H1 (cell line): ENCODE data around the gene MAPKAP1.

Source experiments
- ATF2 ChIP-seq: IDR thresholded peaks from 2 replicates; pipeline ENCODE4 v1.6.1; 2012; ENCODE audit warnings: low read length, inconsistent platforms
- CHD1 ChIP-seq: IDR thresholded peaks from 2 replicates; pipeline ENCODE4 v1.6.1; 2012; ENCODE audit warnings: low read depth, low read length, improper control_type of control experiment
- CTCF ChIP-seq, 3 experiments: IDR thresholded peaks; 1 replicate in 2 of 3; 2 replicates in 1 of 3; pipeline versions ENCODE4 v1.5.1 to v1.6.1; 2011; ENCODE audit warnings: low read length in 3 of 3, mild to moderate bottlenecking in 3 of 3, inconsistent platforms in 2 of 3, low read depth in 1 of 3, moderate library complexity in 1 of 3; ENCODE audit not compliant: insufficient read depth in 1 of 3; ENCODE audit errors: control extremely low read depth in 1 of 3
- E2F6 ChIP-seq: IDR thresholded peaks from 2 replicates; pipeline ENCODE4 v1.6.1; 2012; ENCODE audit warnings: inconsistent platforms
- POLR2A ChIP-seq, 2 experiments: IDR thresholded peaks; 1 replicate in 1 of 2; 2 replicates in 1 of 2; pipeline ENCODE4 v1.6.1; 2011; ENCODE audit warnings: low read depth in 2 of 2, low read length in 2 of 2, mild to moderate bottlenecking in 2 of 2; ENCODE audit errors: control extremely low read depth in 1 of 2
- RNF2 ChIP-seq: fragments of 200-900, 300-1000 bp; sonication (generic); IDR thresholded peaks from 2 replicates; pipeline ENCODE4 v1.7.1; 2016; ENCODE audit warnings: borderline replicate concordance, low read depth, mild to moderate bottlenecking, antibody characterized with exemption, low read length; ENCODE audit not compliant: poor library complexity, severe bottlenecking; ENCODE audit errors: missing control alignments
- YY1 ChIP-seq: IDR thresholded peaks from 2 replicates; pipeline ENCODE4 v1.6.1; 2011; ENCODE audit warnings: low read depth, mild to moderate bottlenecking, low read length
- ZNF274 ChIP-seq: IDR thresholded peaks from 2 replicates; pipeline ENCODE4 v1.7.0; 2012; ENCODE audit warnings: low read length, borderline replicate concordance; ENCODE audit errors: extremely low read depth

GRCh38 chr9:125681086-125681622 lies 25.9 kb downstream of the MAPKAP1 start:
- TF ChIP-seq POLR2A (IDR thresholded peaks at IDR 0.05; ENCODE audit: control extremely low read depth in 1 of 2, low read depth in 2 of 2, low read length in 2 of 2) (no peak), CTCF (IDR thresholded peaks at IDR 0.05; ENCODE audit: control extremely low read depth in 1 of 3, insufficient read depth in 1 of 3, low read depth in 1 of 3, low read length in 3 of 3) (no peak), ATF2 (no peak), YY1 (no peak), E2F6 (no peak), CHD1 (no peak), ZNF274 (no peak), RNF2 (no peak)
